ENCODE results near the gene B4GALT3. TPM values are rescaled to one million over a fixed set of nuclear protein-coding genes. Genes with fewer than 3 reads are reported as not detected.

Gene B4GALT3
- total and polyA plus RNA-seq, 9 of the 15 experiments (the other 6 are each of a cell fraction or from before 2014, with no cell fraction given) = 31.2 to 103 (median 46.1) TPM

DNA sequence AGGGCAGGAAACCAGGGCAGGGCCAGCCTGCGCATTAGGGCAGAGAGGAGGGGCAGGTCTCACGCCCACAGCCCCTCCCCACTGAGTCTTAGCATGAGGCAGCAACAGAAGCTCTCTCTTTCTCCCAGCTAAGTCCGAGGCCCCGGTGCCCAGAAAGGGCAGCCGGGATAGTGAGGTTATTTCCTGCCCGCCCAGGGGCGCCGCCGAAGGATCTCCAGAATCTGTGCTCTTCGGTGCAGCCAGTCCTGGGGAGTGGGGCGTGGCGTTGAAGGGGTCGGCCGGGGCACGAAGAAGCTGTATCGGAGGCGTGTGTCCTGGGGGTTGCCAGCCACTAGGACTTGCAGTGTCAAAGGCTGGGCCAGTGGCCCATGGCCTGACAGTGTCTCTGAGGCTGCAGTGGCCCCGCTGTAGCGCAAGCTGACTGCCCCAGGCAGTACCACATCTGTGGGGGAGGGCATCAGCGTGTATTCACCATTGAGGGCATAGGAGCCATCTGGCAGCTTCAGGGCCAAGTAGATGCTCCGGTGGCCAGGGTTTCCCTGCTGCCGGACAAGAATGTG lies 13.7 kb upstream of the B4GALT3 start (continued):
- TF ChIP-seq ZNF316 (IDR thresholded peaks at IDR 0.05) (no peak), ZNF253 (CRISPR knock-in tag; conservative IDR thresholded peaks at IDR 0.05) (no peak), NUFIP1 (IDR thresholded peaks at IDR 0.05; ENCODE audit: partially characterized antibody) (no peak), ZBED1 (IDR thresholded peaks at IDR 0.05) (no peak), TBP (optimal IDR thresholded peaks at IDR 0.05; ENCODE audit: low read depth, low read length) (no peak)

GRCh38 chr1:161189036-161189435 lies 11.7 kb upstream of the B4GALT3 start:
- no peaks in the 10 kb centered on the region for H3K36me3 ChIP-seq (ENCODE audit: control insufficient read depth, insufficient read depth, low read length)
- H3K9ac ChIP-seq (ENCODE audit: insufficient read depth in 1 of 2, low read depth in 2 of 2, low read length in 2 of 2) = no peak overlapping the region
- in situ Hi-C loops (cut with MboI) = no loop called here
- H3K9me3 ChIP-seq (replicated peaks; ENCODE audit: control insufficient read depth, insufficient read depth, low read depth, low read length) = no peaks in the 10 kb centered on the region
- ATAC-seq (no peak), FAIRE-seq (no peak), DNase-seq (ENCODE audit: extremely low read depth in 1 of 4, low spot score in 3 of 4) (no peak)
- H3K79me2 ChIP-seq (ENCODE audit: control insufficient read depth, insufficient read depth, low read length) = no peaks in the 10 kb centered on the region
- BruUV-seq (replicated peaks) = no TSS peak
- H3K27me3 ChIP-seq (ENCODE audit: control insufficient read depth in 2 of 2, insufficient read depth in 2 of 2, low read length in 2 of 2) = no peaks in the 10 kb centered on the region
- no peak overlapping the region for H2AFZ ChIP-seq (ENCODE audit: low read depth, low read length)
- H3K9me1 ChIP-seq (ENCODE audit: control insufficient read depth, insufficient read depth, low read length) = no peaks in the 10 kb centered on the region
- H4K20me1 ChIP-seq (replicated peaks; ENCODE audit: control insufficient read depth, insufficient read depth, low read length) = no peaks in the 10 kb centered on the region
- CTCF ChIA-PET (ENCODE audit: low intra/inter-chr PET ratio) = no interaction called here
- no peak overlapping the region for H3K27ac ChIP-seq (ENCODE audit: extremely low read depth, low read depth, low read length)
- 78% methylated on average over 5 of the region's 5 CpGs for WGBS (ENCODE audit: insufficient coverage, low coverage, missing lambda C conversion rate)
- peaks cover 29 to 33% of the 10 kb centered on the region in 2 experiments for H3K4me1 ChIP-seq (replicated peaks in 1 of 2; ENCODE audit: control insufficient read depth in 2 of 2, insufficient read depth in 2 of 2, low read length in 2 of 2)
- TF ChIP-seq, protein P1, sequence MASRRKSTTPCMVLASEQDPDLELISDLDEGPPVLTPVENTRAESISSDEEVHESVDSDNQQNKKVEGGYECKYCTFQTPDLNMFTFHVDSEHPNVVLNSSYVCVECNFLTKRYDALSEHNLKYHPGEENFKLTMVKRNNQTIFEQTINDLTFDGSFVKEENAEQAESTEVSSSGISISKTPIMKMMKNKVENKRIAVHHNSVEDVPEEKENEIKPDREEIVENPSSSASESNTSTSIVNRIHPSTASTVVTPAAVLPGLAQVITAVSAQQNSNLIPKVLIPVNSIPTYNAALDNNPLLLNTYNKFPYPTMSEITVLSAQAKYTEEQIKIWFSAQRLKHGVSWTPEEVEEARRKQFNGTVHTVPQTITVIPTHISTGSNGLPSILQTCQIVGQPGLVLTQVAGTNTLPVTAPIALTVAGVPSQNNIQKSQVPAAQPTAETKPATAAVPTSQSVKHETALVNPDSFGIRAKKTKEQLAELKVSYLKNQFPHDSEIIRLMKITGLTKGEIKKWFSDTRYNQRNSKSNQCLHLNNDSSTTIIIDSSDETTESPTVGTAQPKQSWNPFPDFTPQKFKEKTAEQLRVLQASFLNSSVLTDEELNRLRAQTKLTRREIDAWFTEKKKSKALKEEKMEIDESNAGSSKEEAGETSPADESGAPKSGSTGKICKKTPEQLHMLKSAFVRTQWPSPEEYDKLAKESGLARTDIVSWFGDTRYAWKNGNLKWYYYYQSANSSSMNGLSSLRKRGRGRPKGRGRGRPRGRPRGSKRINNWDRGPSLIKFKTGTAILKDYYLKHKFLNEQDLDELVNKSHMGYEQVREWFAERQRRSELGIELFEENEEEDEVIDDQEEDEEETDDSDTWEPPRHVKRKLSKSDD (conservative IDR thresholded peaks at IDR 0.05; ENCODE audit: low read length) = no peak
- no peak for TF ChIP-seq ZBTB33 (CRISPR knock-in tag; IDR thresholded peaks at IDR 0.05)
- TF ChIP-seq, protein P2, sequence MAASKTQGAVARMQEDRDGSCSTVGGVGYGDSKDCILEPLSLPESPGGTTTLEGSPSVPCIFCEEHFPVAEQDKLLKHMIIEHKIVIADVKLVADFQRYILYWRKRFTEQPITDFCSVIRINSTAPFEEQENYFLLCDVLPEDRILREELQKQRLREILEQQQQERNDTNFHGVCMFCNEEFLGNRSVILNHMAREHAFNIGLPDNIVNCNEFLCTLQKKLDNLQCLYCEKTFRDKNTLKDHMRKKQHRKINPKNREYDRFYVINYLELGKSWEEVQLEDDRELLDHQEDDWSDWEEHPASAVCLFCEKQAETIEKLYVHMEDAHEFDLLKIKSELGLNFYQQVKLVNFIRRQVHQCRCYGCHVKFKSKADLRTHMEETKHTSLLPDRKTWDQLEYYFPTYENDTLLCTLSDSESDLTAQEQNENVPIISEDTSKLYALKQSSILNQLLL (CRISPR knock-in tag; IDR thresholded peaks at IDR 0.05; ENCODE audit: borderline replicate concordance) = no peak
- intact Hi-C loops (cut with micrococcal nuclease) = no loop called here
- H3K4me2 ChIP-seq (ENCODE audit: insufficient read depth, low read length) = no peak overlapping the region
- no peak overlapping the region for H3K4me3 ChIP-seq
- POLR2A ChIA-PET = interaction anchor here (1.0 kb wide), 1 partner anchor 11 kb away, joined by 3 read pairs; the partner anchor contains the start of gene B4GALT3

Measured in K562 (cell line).